OCI-LY7 (cell line): ENCODE data around the gene ATP6V1A. TPM values are rescaled to one million over a fixed set of nuclear protein-coding genes. Genes with fewer than 3 reads are reported as not detected.

Experiments
- BruUV-seq: library from RNA; stranded (reverse); fragments of 400-500 nt; replicated peaks from 2 replicates; lab custom pipeline; 2021; lab: Mats Ljungman, UMichigan
- CTCF ChIA-PET: fragments of 300-600 bp; sonication (Branson Sonifier 250); formaldehyde crosslinking; loops from one replicate; lab custom pipeline; 2022; ENCODE audit warnings: antibody characterized with exemption; ENCODE audit not compliant: unreplicated experiment; lab: Charles Lee
- POLR2A ChIA-PET: fragments of 300-600 bp; sonication (Branson Sonifier 250); formaldehyde crosslinking; loops from one replicate; lab custom pipeline; 2022; ENCODE audit warnings: antibody characterized with exemption; lab: Charles Lee
- DNase-seq: peaks from one replicate; pipeline ENCODE4 v3.0.0-alpha.2; 2015; ENCODE audit warnings: low spot score
- H2AFZ ChIP-seq: fragments of 200-600 bp; sonication (generic), shearing (Covaris generic); 2 replicates; pipeline ENCODE4 v1.6.1; 2014; ENCODE audit warnings: mild to moderate bottlenecking, antibody characterized with exemption, low read length, moderate library complexity
- H3K27ac ChIP-seq: fragments of 200-600 bp; sonication (generic); 2 replicates; pipeline ENCODE4 v1.5.1; 2014; ENCODE audit warnings: mixed run types, low read depth, mild to moderate bottlenecking, moderate library complexity, low read length, inconsistent platforms; ENCODE audit not compliant: poor library complexity, severe bottlenecking
- H3K36me3 ChIP-seq: fragments of 200-600 bp; sonication (generic); 2 replicates; pipeline ENCODE4 v1.6.1; 2014; ENCODE audit warnings: mild to moderate bottlenecking, antibody characterized with exemption, low read length, moderate library complexity, mixed read lengths; ENCODE audit not compliant: insufficient read depth
- H3K4me1 ChIP-seq: fragments of 200-600 bp; sonication (generic); 2 replicates; pipeline ENCODE4 v1.5.1; 2014; ENCODE audit warnings: mild to moderate bottlenecking, low read length; ENCODE audit not compliant: insufficient read depth, poor library complexity, severe bottlenecking
- H3K4me2 ChIP-seq: fragments of 200-600 bp; sonication (generic); 2 replicates; pipeline ENCODE4 v1.6.1; 2014; ENCODE audit warnings: mild to moderate bottlenecking, low read length
- H3K4me3 ChIP-seq: fragments of 200-600 bp; sonication (generic); 2 replicates; pipeline ENCODE4 v1.5.1; 2014; ENCODE audit warnings: mild to moderate bottlenecking, low read depth, low read length; ENCODE audit not compliant: poor library complexity, severe bottlenecking
- H3K79me2 ChIP-seq: fragments of 200-600 bp; sonication (generic); 2 replicates; pipeline ENCODE4 v1.6.1; 2016; ENCODE audit warnings: low read depth, mild to moderate bottlenecking, low read length, moderate library complexity, mixed read lengths; ENCODE audit not compliant: insufficient read depth
- H3K9me2 ChIP-seq: fragments of 200-600 bp; sonication (generic); 2 replicates; pipeline ENCODE4 v1.6.1; 2016; ENCODE audit warnings: mild to moderate bottlenecking, low read length, mixed read lengths; ENCODE audit not compliant: insufficient read depth
- H3K9me3 ChIP-seq: fragments of 200-600 bp; sonication (generic); 2 replicates; pipeline ENCODE4 v1.6.1; 2014; ENCODE audit warnings: mild to moderate bottlenecking, mixed run types, low read length, mixed read lengths
- H4K20me1 ChIP-seq: fragments of 200-600 bp; sonication (generic); 2 replicates; pipeline ENCODE4 v1.6.1; 2014; ENCODE audit warnings: mild to moderate bottlenecking, antibody characterized with exemption, low read length, moderate library complexity, mixed read lengths; ENCODE audit not compliant: insufficient read depth
- CTCF ChIP-seq: fragments of 200-600 bp; sonication (generic); conservative IDR thresholded peaks from 2 replicates; pipeline ENCODE4 v1.5.1; 2014; ENCODE audit warnings: mild to moderate bottlenecking, antibody characterized with exemption, low read length, moderate library complexity, mixed read lengths
- EZH2phosphoT487 ChIP-seq: fragments of 200-600 bp; sonication (generic); IDR thresholded peaks from 2 replicates; pipeline ENCODE4 v1.6.1; 2018; ENCODE audit warnings: low read depth, borderline replicate concordance, mild to moderate bottlenecking, mixed run types, antibody characterized with exemption, low read length, moderate library complexity, mixed read lengths
- intact Hi-C: fragments of 100-400 bp; cut with micrococcal nuclease; formaldehyde crosslinking; loops from one replicate; pipeline ENCODE4 v1.10.0; 2022; ENCODE audit not compliant: unreplicated experiment
- total RNA-seq, 2 experiments: library from RNA; depleted of rRNA in 1 of 2; stranded (reverse); fragments of >200 nt in 1 of 2; shearing (Covaris generic) in 1 of 2; gene quantifications; 2 replicates each; pipeline ENCODE4 v1.2.3, GENCODE V29; 2014 to 2022

ATP6V1A gene
- total RNA-seq, 2 experiments from 2014 or later, result 26.5 to 77.3 TPM

- BruUV-seq, result no TSS peak
- H3K9me3 ChIP-seq, result no peaks in the 10 kb centered on the region
- intact Hi-C loops, result loop anchor here (2.0 to 5.0 kb wide), 6 partner anchors 85 to 729 kb away; partner anchors contain the start of genes CCDC191, QTRT2 and ZDHHC23
- peaks cover 44% of the 10 kb centered on the region for H3K4me1 ChIP-seq
- H3K9me2 ChIP-seq, result no peaks in the 10 kb centered on the region
- H3K4me3 ChIP-seq, result peak overlapping the region; percentile 83
- H2AFZ ChIP-seq, result peak overlapping the region; percentile 50
- no peak for TF ChIP-seq EZH2phosphoT487
- no peak for TF ChIP-seq CTCF
- peaks cover 26% of the 10 kb centered on the region for H3K36me3 ChIP-seq
- H3K4me2 ChIP-seq, result peak overlapping the region; percentile 100
- DNase-seq, result peak; percentile 27
- H4K20me1 ChIP-seq, result peaks cover 26% of the 10 kb centered on the region
- peak overlapping the region; percentile 55 for H3K27ac ChIP-seq
- CTCF ChIA-PET, result interaction anchor here (1.1 to 1.9 kb wide), 2 partner anchors 9 to 78 kb away, joined by 3 to 6 read pairs; no protein-coding TSS in a partner anchor
- POLR2A ChIA-PET, result interaction anchor here (0.5 to 1.3 kb wide), 13 partner anchors 7 to 466 kb away, joined by 3 to 7 read pairs (median 3); no protein-coding TSS in a partner anchor
- H3K79me2 ChIP-seq, result peaks cover 83% of the 10 kb centered on the region
Observed at GRCh38 chr3:113747283-113748046, 630 bp downstream of the ATP6V1A start.

DNA sequence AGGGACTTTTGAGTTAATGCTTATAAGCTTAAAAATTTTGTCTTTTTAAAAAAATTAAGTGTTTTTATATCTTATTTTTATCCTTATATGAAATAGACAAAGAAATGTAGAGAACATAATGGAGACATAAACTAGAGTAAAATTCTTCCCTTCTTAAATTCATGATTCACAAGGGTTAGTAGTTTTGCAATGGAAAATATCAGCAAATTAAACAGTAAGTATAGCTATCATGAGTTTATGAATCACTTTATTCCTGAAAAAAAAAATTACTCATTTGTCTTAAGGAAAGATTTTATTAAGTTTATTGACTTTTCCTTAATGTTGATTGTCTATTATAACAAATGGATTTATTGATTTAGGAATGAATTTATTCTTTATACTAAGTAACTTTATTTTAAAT lies 4.3 kb downstream of the ATP6V1A start:
- POLR2A ChIA-PET, result interaction anchor here (0.6 to 1.2 kb wide), 3 partner anchors 10 to 462 kb away, joined by 3 to 6 read pairs (median 3); no protein-coding TSS in a partner anchor
- no peaks in the 10 kb centered on the region for H3K9me2 ChIP-seq
- H3K36me3 ChIP-seq, result no peaks in the 10 kb centered on the region; the same call in 1 of the 2 replicates
- DNase-seq, result no peak
- peaks cover 32% of the 10 kb centered on the region for H3K4me1 ChIP-seq
- intact Hi-C loops, result no loop called here
- no peak overlapping the region for H3K4me3 ChIP-seq
- H2AFZ ChIP-seq, result no peak overlapping the region
- peaks cover 75% of the 10 kb centered on the region for H3K79me2 ChIP-seq
- TF ChIP-seq EZH2phosphoT487 (no peak), CTCF (no peak)
- CTCF ChIA-PET, result no interaction called here
- H4K20me1 ChIP-seq, result no peaks in the 10 kb centered on the region
- H3K27ac ChIP-seq, result no peak overlapping the region
- H3K9me3 ChIP-seq, result no peaks in the 10 kb centered on the region
- BruUV-seq, result no TSS peak
- no peak overlapping the region for H3K4me2 ChIP-seq
